ENCODE data around the gene RMND5B. TPM values are rescaled to one million over a fixed set of nuclear protein-coding genes. Genes with fewer than 3 reads are reported as not detected.

Gene RMND5B
- total and polyA plus RNA-seq, 2 donors (not counting 1 experiment from before 2014, with no cell fraction given), result 46.1 to 52.7 TPM

- ATAC-seq (ENCODE audit: low read depth), result no peak
- no peak for DNase-seq
- Histone ChIP-seq H3K27ac (ENCODE audit: low read length in 2 of 2) (no peak overlapping the region), H3K27me3 (replicated peaks in 1 of 4; ENCODE audit: control extremely low read depth in 1 of 4, control insufficient read depth in 3 of 4, insufficient read depth in 4 of 4, low read length in 3 of 4) (no peaks in the 10 kb centered on the region), H2AFZ (ENCODE audit: insufficient read depth, low read depth, low read length, poor library complexity, severe bottlenecking) (no peak overlapping the region), H3K4me1 (ENCODE audit: control insufficient read depth in 2 of 2, insufficient read depth in 2 of 2, low read length in 2 of 2) (no peaks in the 10 kb centered on the region), H3K4me2 (replicated peaks; ENCODE audit: low read depth, low read length, poor library complexity, severe bottlenecking) (no peak overlapping the region), H4K20me1 (ENCODE audit: control insufficient read depth, insufficient read depth, low read length, poor library complexity, severe bottlenecking) (no peaks in the 10 kb centered on the region), H3K4me3 (ENCODE audit: control extremely low read depth in 1 of 5, extremely low read depth in 1 of 5, insufficient read depth in 1 of 5, low read depth in 2 of 5, low read length in 4 of 5) (no peak overlapping the region), H3K79me2 (ENCODE audit: control insufficient read depth, insufficient read depth, low read length) (no peaks in the 10 kb centered on the region), H3K9me3 (ENCODE audit: control extremely low read depth in 1 of 3, control insufficient read depth in 2 of 3, insufficient read depth in 1 of 3, low read length in 2 of 3) (no peaks in the 10 kb centered on the region), H3K9ac (ENCODE audit: low read length) (no peak overlapping the region), H3K36me3 (replicated peaks in 1 of 2; ENCODE audit: control extremely low read depth in 1 of 2, control insufficient read depth in 1 of 2, extremely low read depth in 1 of 2, insufficient read depth in 2 of 2, low read length in 1 of 2) (no peaks in the 10 kb centered on the region)
- no peak overlapping the region for H3K4me3 Mint-ChIP-seq
- peaks cover 6% of the 10 kb centered on the region for H3K4me1 Mint-ChIP-seq
- ChIA-PET POLR2A (no interaction called here), CTCF (no interaction called here)
- 100% methylated on average over 1 of the region's 2 CpGs for WGBS (ENCODE audit: insufficient coverage)
- no peak overlapping the region for H3K27ac Mint-ChIP-seq
- intact Hi-C loops (cut with micrococcal nuclease), result no loop called here
- H3K27me3 Mint-ChIP-seq, result no peaks in the 10 kb centered on the region
- H3K9me3 Mint-ChIP-seq (ENCODE audit: insufficient read depth), result no peaks in the 10 kb centered on the region
- TF ChIP-seq, protein P1, sequence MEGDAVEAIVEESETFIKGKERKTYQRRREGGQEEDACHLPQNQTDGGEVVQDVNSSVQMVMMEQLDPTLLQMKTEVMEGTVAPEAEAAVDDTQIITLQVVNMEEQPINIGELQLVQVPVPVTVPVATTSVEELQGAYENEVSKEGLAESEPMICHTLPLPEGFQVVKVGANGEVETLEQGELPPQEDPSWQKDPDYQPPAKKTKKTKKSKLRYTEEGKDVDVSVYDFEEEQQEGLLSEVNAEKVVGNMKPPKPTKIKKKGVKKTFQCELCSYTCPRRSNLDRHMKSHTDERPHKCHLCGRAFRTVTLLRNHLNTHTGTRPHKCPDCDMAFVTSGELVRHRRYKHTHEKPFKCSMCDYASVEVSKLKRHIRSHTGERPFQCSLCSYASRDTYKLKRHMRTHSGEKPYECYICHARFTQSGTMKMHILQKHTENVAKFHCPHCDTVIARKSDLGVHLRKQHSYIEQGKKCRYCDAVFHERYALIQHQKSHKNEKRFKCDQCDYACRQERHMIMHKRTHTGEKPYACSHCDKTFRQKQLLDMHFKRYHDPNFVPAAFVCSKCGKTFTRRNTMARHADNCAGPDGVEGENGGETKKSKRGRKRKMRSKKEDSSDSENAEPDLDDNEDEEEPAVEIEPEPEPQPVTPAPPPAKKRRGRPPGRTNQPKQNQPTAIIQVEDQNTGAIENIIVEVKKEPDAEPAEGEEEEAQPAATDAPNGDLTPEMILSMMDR (IDR thresholded peaks at IDR 0.05), result no peak
- no peak for TF ChIP-seq EZH2 (IDR thresholded peaks at IDR 0.05; ENCODE audit: borderline replicate concordance, insufficient read depth, low read depth, low read length, poor library complexity, severe bottlenecking)
These were observed 39.6 kb downstream of the RMND5B start for GRCh38 chr5:178170455-178170854.

DNA sequence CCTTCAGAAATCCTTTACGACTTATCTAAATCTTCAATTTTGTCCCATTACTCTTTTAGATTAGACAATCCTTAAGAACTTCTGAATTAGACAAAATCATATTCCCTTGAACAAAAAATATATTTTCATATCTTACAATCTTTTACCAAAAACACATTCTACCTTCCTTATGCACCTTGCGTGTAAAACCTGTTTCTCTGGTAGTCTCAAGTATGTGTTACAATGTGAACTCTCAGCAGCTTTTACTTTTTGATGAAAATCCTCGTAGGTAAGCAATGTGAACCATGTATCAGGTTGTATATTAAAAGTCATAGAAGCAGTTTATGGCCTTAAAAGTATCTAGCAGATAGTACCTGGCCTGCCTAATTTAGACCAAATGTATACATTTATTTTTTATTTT lies 43.6 kb downstream of the RMND5B start:
- H3K4me1 Mint-ChIP-seq, result no peaks in the 10 kb centered on the region
- WGBS (ENCODE audit: insufficient coverage), result 88% methylated on average over 1 of the region's 3 CpGs
- no peak overlapping the region for H3K27ac Mint-ChIP-seq
- peaks cover 16% of the 10 kb centered on the region for H3K27me3 Mint-ChIP-seq
- H3K9me3 ChIP-seq (ENCODE audit: control extremely low read depth in 1 of 3, control insufficient read depth in 2 of 3, insufficient read depth in 1 of 3, low read length in 2 of 3), result no peaks in the 10 kb centered on the region
- no peak overlapping the region for H3K4me2 ChIP-seq (replicated peaks; ENCODE audit: low read depth, low read length, poor library complexity, severe bottlenecking)
- no peak for ATAC-seq (ENCODE audit: low read depth)
- intact Hi-C loops (cut with micrococcal nuclease), result no loop called here
- no peaks in the 10 kb centered on the region for H3K79me2 ChIP-seq (ENCODE audit: control insufficient read depth, insufficient read depth, low read length)
- no peaks in the 10 kb centered on the region for H3K9me3 Mint-ChIP-seq (ENCODE audit: insufficient read depth)
- TF ChIP-seq EZH2 (IDR thresholded peaks at IDR 0.05; ENCODE audit: borderline replicate concordance, insufficient read depth, low read depth, low read length, poor library complexity, severe bottlenecking), result no peak
- TF ChIP-seq, protein P1 (IDR thresholded peaks at IDR 0.05), result no peak
- H4K20me1 ChIP-seq (ENCODE audit: control insufficient read depth, insufficient read depth, low read length, poor library complexity, severe bottlenecking), result no peaks in the 10 kb centered on the region
- no peaks in the 10 kb centered on the region for H3K36me3 ChIP-seq (replicated peaks in 1 of 2; ENCODE audit: control extremely low read depth in 1 of 2, control insufficient read depth in 1 of 2, extremely low read depth in 1 of 2, insufficient read depth in 2 of 2, low read length in 1 of 2)
- ChIA-PET POLR2A (no interaction called here), CTCF (interaction anchor here (2.1 kb wide), 1 partner anchor 99 kb away, joined by 9 read pairs; no protein-coding TSS in a partner anchor)
- peaks cover 0 to 6% (median 0%) of the 10 kb centered on the region in 4 experiments for H3K27me3 ChIP-seq (replicated peaks in 1 of 4; ENCODE audit: control extremely low read depth in 1 of 4, control insufficient read depth in 3 of 4, insufficient read depth in 4 of 4, low read length in 3 of 4)
- H3K4me1 ChIP-seq (ENCODE audit: control insufficient read depth in 2 of 2, insufficient read depth in 2 of 2, low read length in 2 of 2), result no peaks in the 10 kb centered on the region
- no peak for DNase-seq
- H3K27ac ChIP-seq (ENCODE audit: low read length in 2 of 2), result no peak overlapping the region
- no peak overlapping the region for H3K9ac ChIP-seq (ENCODE audit: low read length)
- no peak overlapping the region for H3K4me3 Mint-ChIP-seq
- H2AFZ ChIP-seq (ENCODE audit: insufficient read depth, low read depth, low read length, poor library complexity, severe bottlenecking), result no peak overlapping the region
- no peak overlapping the region for H3K4me3 ChIP-seq (ENCODE audit: control extremely low read depth in 1 of 5, extremely low read depth in 1 of 5, insufficient read depth in 1 of 5, low read depth in 2 of 5, low read length in 4 of 5)
